Activated T-cell treated with anti-CD3 and anti-CD28 coated beads, Interleukin-2, amount 50 U/mL, for 4 hours (primary cell): ENCODE data around the gene TSPAN5. TPM values are rescaled to one million over a fixed set of nuclear protein-coding genes. Genes with fewer than 3 reads are reported as not detected.
A peak's percentile ranks its signal among the peaks of the same experiment; 100 is the strongest.

ENCODE experiments used
- ATAC-seq, 2 donors: fragments of 200-7000 bp; cut with Tn5 transposase; one replicate each; pipeline ENCODE4 v1.10.0; 2021
- DNase-seq: peaks from one replicate; pipeline ENCODE4 v3.0.0-alpha.2; 2020
- H3K27me3 Mint-ChIP-seq: one replicate; pipeline ENCODE4 v1.8.0; 2021; ENCODE audit warnings: low read depth, mixed read lengths
- H3K36me3 Mint-ChIP-seq: one replicate; pipeline ENCODE4 v1.8.0; 2022; ENCODE audit warnings: mixed read lengths; ENCODE audit not compliant: insufficient read depth
- H3K4me1 Mint-ChIP-seq: one replicate; pipeline ENCODE4 v1.8.0; 2021; ENCODE audit warnings: low read depth, mixed read lengths
- H3K4me3 Mint-ChIP-seq: one replicate; pipeline ENCODE4 v1.8.0; 2021; ENCODE audit warnings: mild to moderate bottlenecking, moderate library complexity, mixed read lengths
- H3K9me3 Mint-ChIP-seq: one replicate; pipeline ENCODE4 v1.8.0; 2021; ENCODE audit warnings: mixed read lengths
- total RNA-seq, 3 donors: library from RNA; stranded (reverse); gene quantifications; one replicate each; pipeline ENCODE4 v1.2.1, GENCODE V29; 2021

Gene TSPAN5
- total RNA-seq, 3 donors from 2014 or later: 22.8 to 26.8 (median 23.8) TPM

DNA sequence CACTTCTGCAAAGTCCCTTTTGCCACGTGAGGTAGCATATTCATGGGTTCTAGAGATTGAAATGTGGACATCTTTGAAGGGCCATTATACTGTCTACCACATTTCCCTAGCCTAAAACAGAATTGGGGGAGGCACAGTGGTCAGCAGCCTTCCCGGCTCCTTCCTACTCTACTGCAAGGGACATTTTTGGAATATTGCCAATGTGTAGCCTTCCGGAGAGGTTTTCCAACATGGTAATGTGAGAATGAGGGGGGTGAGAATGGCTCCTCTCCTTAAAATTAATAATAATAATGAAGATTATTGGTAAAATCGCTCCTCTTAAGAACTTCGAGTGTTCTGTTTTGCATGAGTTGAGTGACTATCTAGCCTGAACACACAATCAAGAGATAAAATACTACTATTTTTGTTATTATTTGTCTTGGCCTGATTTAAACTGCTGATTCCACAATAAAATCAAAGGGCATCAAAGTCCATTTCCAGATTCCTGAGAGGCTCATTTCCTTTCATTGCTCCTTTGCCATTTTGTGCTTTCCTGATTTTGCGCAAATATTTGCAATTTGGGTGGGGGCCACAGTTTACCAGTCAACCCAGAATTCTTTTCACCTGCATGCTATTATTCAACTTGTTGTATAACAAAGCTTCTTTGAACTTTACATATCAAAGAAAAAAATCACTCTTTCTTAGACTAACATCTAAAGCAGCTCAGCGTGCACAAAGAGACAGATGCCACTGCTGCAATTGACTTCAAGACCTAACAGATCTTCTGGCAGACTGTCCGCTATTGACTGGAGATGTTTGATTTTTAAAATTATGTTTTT lies 27.0 kb upstream of the TSPAN5 start:
- Mint-ChIP-seq H3K4me3 (no peak overlapping the region), H3K36me3 (no peaks in the 10 kb centered on the region), H3K4me1 (peaks cover 41% of the 10 kb centered on the region), H3K27me3 (no peaks in the 10 kb centered on the region), H3K9me3 (no peaks in the 10 kb centered on the region)
- ATAC-seq (no peak), DNase-seq (no peak)

DNA sequence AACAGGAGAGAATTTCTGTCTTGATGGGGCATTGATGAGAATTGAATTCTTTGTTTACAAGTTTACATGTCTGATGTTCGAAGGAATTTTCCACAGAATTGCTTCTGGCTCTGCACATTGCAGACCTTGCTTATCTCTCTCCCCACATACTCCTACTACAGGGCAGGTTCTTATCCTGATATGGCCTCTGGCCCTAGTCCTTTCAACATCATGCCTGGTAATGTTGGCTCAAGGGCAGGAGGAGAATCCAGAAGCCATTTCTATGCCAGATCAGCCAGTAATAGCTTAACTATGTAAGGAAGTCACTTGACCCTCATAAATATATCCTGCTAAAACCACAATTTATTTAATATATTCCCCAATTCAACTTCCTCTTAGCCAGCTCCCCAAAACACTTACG lies 24.3 kb upstream of the TSPAN5 start:
- no peaks in the 10 kb centered on the region for H3K9me3 Mint-ChIP-seq
- no peaks in the 10 kb centered on the region for H3K36me3 Mint-ChIP-seq
- peaks cover 16% of the 10 kb centered on the region for H3K4me1 Mint-ChIP-seq
- no peak for ATAC-seq
- DNase-seq: no peak
- no peak overlapping the region for H3K4me3 Mint-ChIP-seq
- no peaks in the 10 kb centered on the region for H3K27me3 Mint-ChIP-seq

DNA sequence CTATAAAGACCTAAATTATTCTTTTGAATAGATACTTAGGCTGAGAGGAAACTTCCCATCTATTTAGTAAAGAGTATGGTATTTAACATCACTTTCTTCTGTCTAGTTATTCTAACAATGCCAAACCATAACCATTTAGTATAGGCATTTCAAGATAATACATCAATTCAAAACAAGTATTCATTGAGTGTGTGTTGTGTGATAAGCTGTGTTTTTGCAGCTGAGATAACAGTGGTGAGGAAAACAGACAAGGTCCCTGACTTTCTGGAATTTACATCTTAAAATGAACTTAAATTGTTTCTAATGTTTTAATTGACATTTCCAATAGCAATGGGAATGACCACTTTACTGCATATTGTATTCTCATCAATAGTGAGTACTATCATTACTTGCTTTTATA lies 22.4 kb upstream of the TSPAN5 start:
- ATAC-seq (no peak), DNase-seq (no peak)
- Mint-ChIP-seq H3K4me1 (peaks cover 7% of the 10 kb centered on the region), H3K27me3 (no peaks in the 10 kb centered on the region), H3K36me3 (no peaks in the 10 kb centered on the region), H3K4me3 (no peak overlapping the region), H3K9me3 (no peaks in the 10 kb centered on the region)

DNA sequence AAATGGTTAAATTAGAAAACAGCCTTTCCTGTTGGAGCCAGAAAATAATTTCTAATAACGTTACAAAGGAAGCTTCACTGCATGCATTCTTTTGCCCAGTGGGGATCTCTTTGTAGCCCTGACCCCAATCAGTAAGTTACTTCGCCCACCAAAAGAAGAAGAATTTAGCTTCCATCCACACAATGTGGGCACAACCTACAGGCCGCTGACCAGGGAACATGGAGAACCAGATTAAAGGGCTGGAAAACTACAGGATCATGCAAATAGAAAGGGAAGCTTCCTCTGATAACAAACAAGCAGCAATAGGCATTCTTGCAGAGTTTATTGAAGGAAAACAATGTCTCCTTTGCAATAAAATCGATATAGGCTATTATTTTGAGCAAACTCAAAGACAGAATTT lies 21.3 kb upstream of the TSPAN5 start:
- no peak for DNase-seq
- no peaks in the 10 kb centered on the region for H3K36me3 Mint-ChIP-seq
- ATAC-seq: no peak
- H3K27me3 Mint-ChIP-seq: no peaks in the 10 kb centered on the region
- H3K9me3 Mint-ChIP-seq: no peaks in the 10 kb centered on the region
- H3K4me3 Mint-ChIP-seq: no peak overlapping the region
- H3K4me1 Mint-ChIP-seq: peaks cover under 1% of the 10 kb centered on the region

DNA sequence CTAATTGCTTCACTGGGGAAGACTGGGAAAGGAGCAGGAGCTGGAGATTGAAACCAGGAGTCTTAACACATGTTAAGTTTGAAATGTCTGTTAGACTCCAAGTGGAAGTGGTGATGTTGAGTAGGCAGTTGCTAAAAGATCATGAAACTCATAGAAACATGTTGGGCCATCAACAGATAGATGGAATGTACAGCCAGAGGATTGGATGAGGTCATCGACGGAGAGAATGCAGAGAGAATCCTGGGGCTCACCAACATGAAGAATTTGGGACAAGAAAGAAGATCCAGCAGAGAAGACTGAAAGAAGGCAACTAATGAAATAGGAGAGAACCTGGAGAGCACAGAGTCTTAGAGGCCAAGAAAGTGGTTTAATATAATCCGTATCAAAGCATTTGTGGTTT lies 19.4 kb upstream of the TSPAN5 start:
- H3K4me3 Mint-ChIP-seq: no peak overlapping the region
- no peaks in the 10 kb centered on the region for H3K27me3 Mint-ChIP-seq
- ATAC-seq (no peak), DNase-seq (no peak)
- peaks cover 10% of the 10 kb centered on the region for H3K4me1 Mint-ChIP-seq
- H3K9me3 Mint-ChIP-seq: no peaks in the 10 kb centered on the region
- H3K36me3 Mint-ChIP-seq: no peaks in the 10 kb centered on the region

DNA sequence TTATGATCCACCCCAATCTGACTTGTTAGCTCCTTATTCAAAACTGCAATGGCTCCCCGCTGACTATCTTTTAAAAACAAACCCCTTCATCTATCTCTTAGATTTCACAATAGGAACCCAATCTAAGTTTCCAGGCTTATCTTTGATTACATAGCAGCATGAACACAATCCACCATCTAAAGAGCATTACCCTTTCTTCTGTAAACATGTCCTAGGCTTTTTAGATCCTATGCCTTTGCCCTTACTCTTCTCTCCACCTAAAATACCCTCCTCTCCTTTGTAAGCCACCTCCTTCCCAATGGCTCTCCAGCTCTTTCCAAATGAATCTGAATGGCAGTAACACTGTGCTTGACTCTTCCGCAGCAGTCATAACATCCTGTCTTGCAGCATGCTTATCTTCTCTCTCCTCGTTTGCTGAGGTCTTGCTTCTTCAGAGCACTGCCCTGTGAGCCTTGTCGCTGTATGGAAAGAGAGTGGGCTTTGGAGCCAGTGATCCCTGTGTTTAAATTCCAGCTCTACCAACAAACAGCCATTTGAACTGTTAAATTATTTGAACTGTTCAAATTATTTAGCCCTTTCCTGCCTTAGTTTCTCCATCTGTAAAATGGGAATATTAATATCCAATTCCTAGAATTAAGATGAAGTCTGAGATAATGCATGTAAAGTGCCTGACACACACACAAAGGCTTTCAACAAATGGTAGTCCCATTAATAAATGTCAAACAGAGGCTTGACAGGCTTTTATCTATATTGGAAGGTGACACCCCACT lies 16.2 kb upstream of the TSPAN5 start:
- no peak for ATAC-seq
- Mint-ChIP-seq H3K4me3 (no peak overlapping the region), H3K9me3 (no peaks in the 10 kb centered on the region), H3K36me3 (no peaks in the 10 kb centered on the region), H3K27me3 (no peaks in the 10 kb centered on the region), H3K4me1 (peaks cover 12% of the 10 kb centered on the region)
- DNase-seq: no peak

DNA sequence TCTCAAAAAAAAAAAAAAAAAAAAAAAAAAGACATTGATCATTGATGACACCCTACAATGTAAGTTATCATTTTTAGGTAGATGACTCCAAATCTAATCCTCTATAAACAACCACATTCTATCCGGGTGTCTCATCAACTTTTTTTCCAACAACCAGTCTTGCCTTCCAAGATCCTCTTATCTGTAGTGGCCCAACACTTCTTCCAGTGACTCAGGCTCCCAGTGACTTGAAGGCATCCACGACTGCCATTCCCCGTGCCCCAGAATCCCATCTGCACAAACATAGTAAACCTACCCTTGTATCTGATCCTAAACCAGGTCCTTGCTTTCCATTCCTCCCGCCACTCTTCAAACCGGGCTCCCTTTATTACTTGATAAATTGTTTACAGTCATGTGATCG lies 15.6 kb upstream of the TSPAN5 start:
- no peaks in the 10 kb centered on the region for H3K9me3 Mint-ChIP-seq
- H3K4me3 Mint-ChIP-seq: no peak overlapping the region
- H3K36me3 Mint-ChIP-seq: no peaks in the 10 kb centered on the region
- peaks cover 12% of the 10 kb centered on the region for H3K4me1 Mint-ChIP-seq
- DNase-seq (no peak), ATAC-seq (no peak)
- H3K27me3 Mint-ChIP-seq: no peaks in the 10 kb centered on the region

DNA sequence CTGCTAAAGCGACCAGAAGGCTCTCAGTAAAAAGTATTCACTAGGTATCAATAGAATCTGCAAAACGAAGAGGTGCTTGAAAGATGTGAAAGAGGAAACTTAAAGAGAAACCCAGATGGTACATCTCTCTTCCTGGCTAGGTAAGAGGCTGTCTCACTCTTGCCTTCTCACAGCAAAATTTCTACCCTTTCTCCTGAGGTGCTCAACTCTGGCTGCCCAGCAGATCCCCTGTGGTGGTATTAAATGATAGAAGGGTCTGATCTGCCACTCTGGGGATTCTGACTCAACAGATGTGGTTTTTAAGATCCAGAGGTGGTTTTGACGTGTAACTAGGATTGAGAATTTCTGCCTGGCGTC lies 14.9 kb upstream of the TSPAN5 start:
- H3K36me3 Mint-ChIP-seq: no peaks in the 10 kb centered on the region
- H3K27me3 Mint-ChIP-seq: no peaks in the 10 kb centered on the region
- H3K4me3 Mint-ChIP-seq: no peak overlapping the region
- H3K9me3 Mint-ChIP-seq: no peaks in the 10 kb centered on the region
- peaks cover 12% of the 10 kb centered on the region for H3K4me1 Mint-ChIP-seq
- ATAC-seq (peak; percentile 38 to 51), DNase-seq (no peak)

DNA sequence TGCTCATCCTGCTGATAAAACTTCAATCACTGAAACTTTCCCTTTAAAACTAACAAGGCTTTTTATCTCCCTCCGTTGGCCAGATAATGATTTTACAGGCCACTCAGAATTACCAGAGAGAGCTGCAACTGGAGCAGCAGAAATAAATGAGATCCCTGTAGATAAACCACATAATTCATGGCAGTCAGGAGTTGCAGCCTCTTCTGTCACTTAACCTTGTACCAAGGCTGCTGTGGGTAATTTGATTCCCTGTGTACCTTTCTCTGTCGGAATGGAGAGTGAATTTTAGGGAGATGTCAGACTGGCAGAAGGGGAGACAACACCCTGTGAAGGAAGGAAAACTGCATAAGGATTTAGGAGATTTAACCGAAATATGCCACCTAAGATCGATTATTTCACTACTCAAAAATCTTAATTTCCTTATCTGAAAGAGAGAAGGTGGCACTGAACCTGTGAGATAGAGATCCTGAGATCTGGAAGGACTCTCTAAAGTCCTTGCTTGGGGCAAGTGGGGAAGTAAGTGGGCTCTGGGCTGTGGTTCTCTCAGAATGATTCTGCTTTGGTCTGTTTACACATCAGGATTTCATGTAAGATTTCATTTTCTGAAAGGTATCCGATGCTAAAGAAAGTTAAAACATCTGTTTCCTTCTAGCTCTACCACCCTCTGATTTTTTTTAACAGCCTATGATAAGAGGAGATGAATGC lies 14.3 kb upstream of the TSPAN5 start:
- H3K36me3 Mint-ChIP-seq: no peaks in the 10 kb centered on the region
- no peak for DNase-seq
- no peak for ATAC-seq
- H3K27me3 Mint-ChIP-seq: no peaks in the 10 kb centered on the region
- no peak overlapping the region for H3K4me3 Mint-ChIP-seq
- H3K4me1 Mint-ChIP-seq: peaks cover 12% of the 10 kb centered on the region
- H3K9me3 Mint-ChIP-seq: no peaks in the 10 kb centered on the region

DNA sequence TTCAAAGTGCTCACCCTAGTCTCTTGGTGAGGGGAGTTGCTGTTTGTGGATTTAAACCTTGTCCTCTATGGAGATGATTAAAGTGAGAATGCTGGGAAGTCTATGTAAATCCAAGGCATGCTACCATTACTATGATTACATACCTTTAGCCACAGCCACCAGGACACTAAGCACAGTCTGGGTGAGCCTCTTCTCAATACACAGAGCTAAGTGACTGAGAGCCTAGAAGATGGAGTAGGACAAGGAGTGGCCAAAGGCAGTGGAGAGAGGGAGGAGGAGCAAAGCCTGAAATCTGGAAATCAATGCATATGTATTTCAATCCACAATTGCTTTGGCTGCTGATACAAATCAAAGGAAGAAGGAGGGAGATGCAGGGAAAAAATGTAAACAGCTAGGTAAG lies 12.7 kb upstream of the TSPAN5 start:
- Mint-ChIP-seq H3K9me3 (no peaks in the 10 kb centered on the region), H3K4me3 (no peak overlapping the region), H3K4me1 (peaks cover 12% of the 10 kb centered on the region), H3K27me3 (no peaks in the 10 kb centered on the region), H3K36me3 (no peaks in the 10 kb centered on the region)
- DNase-seq (no peak), ATAC-seq (no peak)

DNA sequence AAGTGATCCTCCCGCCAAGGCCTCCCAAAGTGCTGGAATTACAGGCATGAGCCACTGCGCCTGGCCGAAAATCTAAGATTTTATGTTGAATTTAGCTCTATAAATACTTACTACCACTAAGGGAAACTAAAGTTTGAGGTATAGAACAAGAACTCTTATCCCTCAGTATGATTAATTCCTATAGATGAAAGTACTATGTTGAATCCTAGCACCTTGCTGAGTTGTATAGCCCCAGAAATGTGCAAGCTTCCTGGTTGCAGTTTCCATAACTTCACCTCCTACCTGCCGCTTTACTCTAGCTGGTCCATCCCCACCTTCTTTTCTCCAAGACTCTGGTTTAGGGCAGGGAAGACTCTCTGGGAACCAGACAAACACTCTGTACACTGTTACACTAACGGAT lies 11.8 kb upstream of the TSPAN5 start:
- peaks cover 13% of the 10 kb centered on the region for H3K4me1 Mint-ChIP-seq

DNA sequence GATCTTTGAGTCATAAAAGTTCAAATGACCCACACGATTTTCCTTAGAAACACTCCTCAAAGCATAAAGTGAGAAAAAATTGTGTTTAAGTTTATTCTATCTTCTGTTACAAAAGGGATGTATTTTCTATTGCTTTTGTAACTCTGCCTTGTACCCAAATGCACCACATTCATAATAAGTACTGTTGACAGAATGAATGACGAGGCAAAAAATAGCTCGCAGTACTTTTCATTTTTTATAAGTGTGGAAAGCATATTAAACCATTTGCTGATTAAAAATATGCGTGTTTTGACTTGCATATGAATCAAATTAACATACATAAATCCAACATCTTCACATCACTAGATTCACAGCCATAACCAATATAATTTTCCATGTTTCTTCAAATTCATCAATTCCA lies 11.2 kb upstream of the TSPAN5 start:
- Mint-ChIP-seq H3K9me3 (no peaks in the 10 kb centered on the region), H3K4me3 (no peak overlapping the region), H3K27me3 (no peaks in the 10 kb centered on the region), H3K4me1 (peaks cover 19% of the 10 kb centered on the region), H3K36me3 (no peaks in the 10 kb centered on the region)
- DNase-seq: no peak
- ATAC-seq: no peak

More for the DNA sequence above, 11.8 kb upstream of the TSPAN5 start:
- ATAC-seq (peak; percentile 32 to 52), DNase-seq (no peak)
- no peak overlapping the region for H3K4me3 Mint-ChIP-seq
- no peaks in the 10 kb centered on the region for H3K27me3 Mint-ChIP-seq
- no peaks in the 10 kb centered on the region for H3K9me3 Mint-ChIP-seq
- no peaks in the 10 kb centered on the region for H3K36me3 Mint-ChIP-seq

DNA sequence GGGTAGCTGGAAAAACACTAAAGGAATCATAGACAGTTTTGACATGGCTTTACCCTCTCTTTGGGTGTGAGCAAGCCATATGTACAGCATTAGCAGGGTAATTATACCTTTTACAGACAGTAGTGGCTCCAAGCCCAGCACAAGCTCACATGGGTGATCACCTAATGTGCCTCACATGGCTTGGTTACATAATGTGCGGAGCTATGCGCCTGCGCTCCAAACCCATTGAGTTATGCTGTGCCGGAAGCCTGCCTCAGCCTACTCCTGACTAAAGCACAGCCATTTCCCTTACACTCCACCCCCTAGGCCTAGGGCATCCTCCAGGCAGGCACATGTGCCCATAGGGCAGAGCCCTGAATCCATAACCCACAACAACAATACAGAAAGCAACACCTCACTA lies 6.5 kb upstream of the TSPAN5 start:
- Mint-ChIP-seq H3K9me3 (no peaks in the 10 kb centered on the region), H3K27me3 (no peaks in the 10 kb centered on the region), H3K4me1 (peaks cover 46% of the 10 kb centered on the region), H3K4me3 (no peak overlapping the region), H3K36me3 (no peaks in the 10 kb centered on the region)
- no peak for DNase-seq
- no peak for ATAC-seq

DNA sequence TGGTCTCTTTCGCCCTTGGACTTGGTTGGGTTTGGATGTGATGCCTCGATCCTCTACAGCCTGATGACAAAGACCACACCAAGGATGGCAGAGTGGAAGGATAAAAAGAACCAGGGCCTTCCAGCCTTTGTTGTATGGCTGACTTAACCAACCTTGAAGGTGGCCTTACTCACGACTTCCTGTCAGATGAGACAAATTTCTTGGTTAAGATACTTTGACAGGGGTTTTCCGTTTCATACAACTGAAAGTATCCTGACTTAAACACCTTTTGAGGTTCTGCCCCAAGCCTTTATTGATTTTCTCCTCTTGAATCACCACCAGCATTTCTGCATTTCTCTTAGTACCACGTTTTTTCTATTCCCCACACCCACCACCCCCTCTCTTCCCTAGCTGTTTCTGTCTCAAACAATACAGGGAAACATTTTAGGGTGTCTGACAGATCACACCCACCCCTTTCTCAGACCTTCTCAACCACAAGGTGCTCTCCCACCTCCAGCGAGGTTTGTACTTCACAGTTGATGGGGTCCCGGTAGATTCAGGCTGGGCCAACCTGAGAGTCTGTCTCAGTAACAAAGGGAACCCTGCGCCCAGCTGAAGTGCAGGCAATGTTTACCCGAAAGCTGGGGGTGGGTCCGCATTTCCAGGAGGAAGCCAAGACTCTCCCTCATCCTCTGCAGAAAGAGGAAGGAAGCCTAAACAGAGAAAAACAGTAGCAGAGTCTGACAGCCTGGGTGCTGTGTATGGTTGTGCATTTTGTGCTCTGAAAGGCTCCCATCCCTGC lies 5.0 kb upstream of the TSPAN5 start:
- Mint-ChIP-seq H3K9me3 (no peaks in the 10 kb centered on the region), H3K27me3 (no peaks in the 10 kb centered on the region), H3K36me3 (no peaks in the 10 kb centered on the region), H3K4me3 (peak overlapping the region; percentile 65), H3K4me1 (peaks cover 58% of the 10 kb centered on the region)
- ATAC-seq (peak; percentile 72 to 75), DNase-seq (peak; percentile 60)
